ENCODE data around the gene P2RY14. TPM values are rescaled to one million over a fixed set of nuclear protein-coding genes. Genes with fewer than 3 reads are reported as not detected.

Gene P2RY14
- total RNA-seq, 1 donor from 2014 or later: 0.88 TPM

DNA sequence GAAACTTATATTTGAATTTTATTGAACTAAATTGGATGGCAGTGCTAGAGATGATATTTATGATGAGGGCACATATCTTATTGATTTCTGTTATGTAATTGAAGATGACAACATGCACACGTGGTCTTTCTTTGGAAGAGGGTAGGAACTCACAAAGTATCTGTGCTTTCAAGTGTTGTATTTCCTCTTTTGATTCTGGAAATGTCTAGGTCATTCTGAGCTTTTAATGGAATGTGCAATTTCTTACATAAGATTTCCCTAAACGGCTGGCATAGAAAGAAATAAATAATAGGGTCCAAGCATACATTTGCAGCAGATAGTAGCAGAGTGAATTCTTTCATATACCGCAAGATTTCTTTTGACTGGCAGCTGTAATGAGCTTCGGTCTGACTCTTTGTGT is 65.2 kb downstream of the P2RY14 start:
- ATAC-seq: no peak

DNA sequence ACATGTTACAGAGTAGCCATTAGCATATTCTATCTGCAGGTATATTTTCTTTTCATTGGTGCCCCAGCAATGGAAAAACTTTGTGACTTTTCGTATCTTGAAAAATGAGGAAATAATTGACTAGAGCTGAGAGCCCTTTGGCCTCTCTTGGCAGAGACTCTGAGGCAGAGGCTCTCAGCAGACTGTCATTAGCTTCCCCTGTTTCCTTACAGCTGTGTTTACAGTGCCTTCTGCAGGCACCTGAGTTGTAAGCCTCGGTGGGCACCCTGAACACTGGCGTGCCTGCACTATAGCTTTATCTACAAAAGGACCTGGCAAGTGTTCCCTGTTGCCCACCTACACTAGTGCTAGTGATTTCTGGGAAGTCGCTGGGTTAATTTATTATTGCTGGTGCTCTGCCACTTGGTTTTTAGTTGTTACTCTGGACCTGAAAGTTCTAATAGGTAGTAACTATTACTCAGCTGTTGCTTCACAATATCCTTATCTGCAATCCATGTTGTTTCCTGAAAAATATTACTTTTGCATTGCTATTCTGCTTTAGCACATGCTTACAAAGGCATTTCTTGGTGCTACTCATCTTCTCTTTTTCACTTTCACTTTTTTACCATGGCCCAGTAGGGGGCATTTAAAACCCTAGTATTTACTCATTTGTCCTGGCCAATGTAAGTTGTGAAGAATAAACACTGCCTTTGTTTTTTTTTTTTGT is 67.5 kb downstream of the P2RY14 start:
- ATAC-seq: no peak

DNA sequence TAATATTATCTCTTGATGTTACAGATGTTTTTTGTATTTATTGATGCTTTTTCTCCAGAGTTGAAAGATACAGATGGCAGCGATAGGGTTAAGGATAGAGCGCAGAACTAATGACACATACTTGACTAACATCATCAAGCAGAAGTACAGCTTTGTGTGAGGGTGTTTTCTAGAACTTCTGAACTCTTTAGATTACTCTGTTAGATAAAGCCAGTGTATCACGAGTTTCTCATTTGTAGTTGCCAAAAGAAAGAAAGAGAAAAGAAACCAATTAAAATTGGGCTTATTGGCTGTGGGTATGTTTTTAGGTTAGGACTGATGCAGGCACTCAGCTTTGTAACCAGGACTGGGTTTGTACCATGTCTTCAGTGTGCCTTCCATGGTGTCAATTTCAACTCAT is 68.7 kb downstream of the P2RY14 start:
- no peak for ATAC-seq

DNA sequence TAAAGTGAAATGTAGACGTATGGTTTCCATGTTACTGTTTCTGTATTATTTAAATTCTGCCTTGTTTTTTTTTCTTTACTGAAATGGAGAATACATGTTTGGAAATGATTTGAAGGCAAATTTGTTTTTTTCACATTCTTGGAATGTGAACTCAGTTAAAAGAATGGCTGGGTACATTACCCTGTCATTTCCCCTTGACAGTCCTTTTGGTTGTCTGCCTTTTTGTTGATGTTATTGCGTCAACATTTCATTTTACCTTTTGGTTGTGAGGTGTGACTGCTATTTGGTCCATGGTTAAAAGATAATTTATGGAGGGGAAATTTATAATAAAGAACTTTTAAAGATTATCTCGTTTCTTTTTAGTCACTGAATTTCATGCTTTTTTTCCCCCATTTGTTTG is 72.1 kb downstream of the P2RY14 start:
- ATAC-seq: no peak

DNA sequence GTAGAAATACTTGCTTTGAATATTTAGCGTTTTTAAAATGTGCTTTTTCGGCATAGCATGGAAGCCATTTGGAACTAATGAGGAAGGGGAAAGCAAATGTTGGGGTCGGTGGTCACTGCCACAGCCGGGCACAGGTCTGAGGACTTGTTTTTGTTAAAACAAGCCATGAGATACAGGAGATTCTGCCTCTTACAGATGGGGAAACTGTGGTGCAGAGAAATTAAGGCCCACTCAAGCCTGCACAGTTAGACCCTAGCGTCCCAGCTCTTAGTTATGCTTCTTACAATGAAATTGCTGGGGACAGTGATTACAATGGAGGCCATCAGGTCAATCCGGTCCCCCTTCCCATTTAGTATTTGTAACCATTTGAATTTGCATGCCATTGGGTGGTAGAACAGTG is 72.9 kb downstream of the P2RY14 start:
- no peak for ATAC-seq

DNA sequence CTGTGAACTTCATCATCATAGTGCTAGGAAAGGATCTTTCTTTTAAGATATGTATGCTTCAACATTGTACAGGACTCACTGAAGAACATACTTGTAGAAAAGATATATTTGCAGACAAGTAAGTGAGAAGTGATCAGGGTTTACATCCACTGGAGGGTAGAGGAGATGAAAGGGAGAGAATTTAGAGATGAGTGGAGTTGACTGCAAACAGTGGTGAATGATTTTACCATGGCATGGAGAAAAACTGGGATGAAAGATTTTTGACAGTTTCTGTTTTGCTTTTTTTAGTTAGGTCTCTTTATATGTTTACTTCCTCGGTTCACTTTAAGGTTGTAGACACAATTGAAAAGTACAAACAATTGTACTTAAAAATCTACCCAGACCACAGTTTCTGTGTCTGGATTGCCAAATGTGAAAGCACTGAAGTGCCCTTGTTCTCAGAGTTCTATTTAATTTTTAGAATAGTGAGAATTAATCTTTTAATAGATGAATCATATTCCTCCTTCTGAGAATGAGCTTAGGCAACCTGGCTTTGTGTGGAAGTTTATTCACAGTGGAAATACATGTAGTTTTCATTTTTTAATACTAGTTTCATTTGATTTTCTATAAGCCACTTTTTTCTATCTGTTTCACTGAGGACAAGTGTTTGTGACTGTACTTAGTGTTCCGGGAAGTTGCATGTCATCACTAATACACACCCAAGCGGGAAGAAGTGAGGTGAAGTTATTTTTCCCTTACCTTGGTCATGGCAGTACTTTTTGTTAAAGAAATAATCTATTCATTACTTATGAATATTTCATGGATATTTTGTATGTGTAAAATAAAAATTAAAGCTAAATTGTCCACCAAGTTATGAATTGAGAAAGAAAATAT is 73.6 kb downstream of the P2RY14 start:
- ATAC-seq: no peak

DNA sequence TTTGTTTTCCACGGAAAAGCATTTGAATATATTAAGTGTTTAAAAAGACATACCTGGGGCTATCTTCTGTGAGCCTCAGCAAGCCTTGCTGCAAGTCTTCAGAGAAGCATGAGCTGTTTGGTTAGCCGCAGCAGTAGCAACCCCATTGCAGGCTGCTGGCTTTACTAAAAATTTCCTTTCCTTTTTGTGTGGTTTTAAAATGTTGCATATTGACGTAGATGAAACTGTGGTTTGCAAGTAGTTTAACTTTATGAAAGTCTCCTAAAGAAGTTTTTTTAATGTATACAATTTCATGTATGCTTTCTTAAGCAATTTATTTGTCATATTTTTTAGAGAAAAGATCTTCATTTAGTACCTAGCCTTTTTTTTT is 75.3 kb downstream of the P2RY14 start, which contains the start of gene GPR171:
Gene GPR171 (minus strand): TSS at position 166 of the 370 bp plus-strand sequence. CDS start 3,830 bp downstream, outside the sequence.
- ATAC-seq: no peak

DNA sequence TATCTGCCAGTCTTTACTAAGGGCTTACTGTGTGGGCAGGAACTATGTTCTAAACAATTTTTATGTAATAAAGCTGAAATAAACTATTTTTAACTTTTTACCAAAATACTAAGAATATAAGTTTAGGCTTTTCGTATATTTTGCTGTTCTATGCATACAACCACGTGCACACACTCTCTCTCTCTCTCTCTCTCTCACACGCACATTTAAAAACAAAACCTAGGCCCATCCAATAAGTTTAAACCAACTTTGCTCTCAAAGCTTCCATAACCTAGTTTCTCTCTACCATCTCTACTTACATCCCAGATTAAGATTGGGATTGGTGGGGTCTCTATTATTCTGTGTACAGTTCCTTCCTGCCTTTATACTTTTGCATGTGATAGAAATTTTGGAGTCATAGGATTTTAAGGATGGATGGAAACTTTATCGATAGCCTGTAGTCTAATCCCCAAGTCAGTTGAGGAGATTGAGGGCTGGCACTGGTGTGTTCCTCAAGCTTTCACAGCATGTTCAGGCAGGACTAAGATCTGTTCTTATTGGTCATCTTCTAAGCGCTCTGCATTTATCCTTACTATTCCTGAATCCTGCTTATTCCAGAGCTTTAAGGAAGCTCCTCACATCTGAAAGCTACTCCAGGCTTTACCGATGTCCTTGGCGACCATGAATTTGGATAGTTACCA is 77.2 kb downstream of the P2RY14 start:
- ATAC-seq: no peak

DNA sequence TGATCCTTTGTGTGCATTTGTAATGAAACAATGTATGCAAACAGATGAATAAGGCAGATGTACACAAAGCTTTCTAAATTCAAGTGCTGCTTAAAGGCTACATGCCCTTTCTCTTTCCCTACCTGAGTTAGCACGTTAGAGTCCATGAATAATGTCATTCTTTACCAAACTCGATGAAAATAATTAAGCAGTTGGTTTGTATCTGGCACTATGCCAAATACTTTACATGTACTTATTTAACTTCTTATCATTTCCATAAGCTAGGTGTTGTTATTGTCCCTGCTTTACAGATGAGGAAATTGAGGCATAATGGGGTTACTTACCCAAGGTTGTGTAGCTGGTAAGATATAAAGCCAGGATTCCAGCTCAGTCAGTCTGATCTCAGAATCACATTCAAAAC is 77.8 kb downstream of the P2RY14 start:
- no peak for ATAC-seq

DNA sequence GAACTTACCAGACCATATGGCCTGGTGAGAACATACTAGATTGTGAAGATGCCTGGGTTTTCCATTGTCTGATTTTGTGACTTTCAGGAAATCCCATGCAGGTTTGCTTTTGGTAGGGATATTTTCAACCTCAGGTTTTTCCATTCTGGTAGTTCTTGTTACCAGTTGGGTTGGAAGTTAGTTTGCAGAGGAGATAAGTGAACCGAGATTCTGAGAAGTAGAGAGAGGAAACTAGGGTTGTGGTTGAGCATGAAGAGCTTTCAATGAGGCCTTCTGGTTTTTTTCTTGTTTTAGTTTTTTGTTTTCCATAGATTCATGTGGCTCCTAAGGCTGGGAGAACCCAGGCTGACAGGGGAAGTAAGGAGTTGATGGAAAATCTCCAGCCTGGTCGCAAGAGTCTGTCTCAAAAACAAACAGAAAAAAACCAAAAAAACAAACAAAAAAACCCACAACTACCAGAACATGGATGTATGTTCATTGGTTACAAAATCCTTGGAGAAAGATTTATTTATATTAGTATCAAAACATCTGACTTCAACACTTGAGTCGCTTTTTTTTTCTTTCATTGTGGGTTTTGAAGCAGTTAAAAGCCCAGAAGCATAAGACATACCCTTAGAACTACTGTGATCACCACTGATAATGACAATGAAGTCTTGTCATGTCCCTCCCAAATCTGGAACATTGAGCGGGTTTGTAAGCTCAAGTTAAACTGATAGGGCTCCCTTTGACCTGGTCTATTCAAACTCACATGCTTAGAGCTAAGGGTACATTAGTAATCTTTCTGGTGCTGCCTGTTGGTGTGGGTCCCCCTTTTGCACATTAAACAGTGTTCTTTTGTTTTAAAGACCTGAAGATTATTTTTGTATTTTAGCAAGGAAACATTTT is 78.5 kb downstream of the P2RY14 start:
- ATAC-seq: no peak

DNA sequence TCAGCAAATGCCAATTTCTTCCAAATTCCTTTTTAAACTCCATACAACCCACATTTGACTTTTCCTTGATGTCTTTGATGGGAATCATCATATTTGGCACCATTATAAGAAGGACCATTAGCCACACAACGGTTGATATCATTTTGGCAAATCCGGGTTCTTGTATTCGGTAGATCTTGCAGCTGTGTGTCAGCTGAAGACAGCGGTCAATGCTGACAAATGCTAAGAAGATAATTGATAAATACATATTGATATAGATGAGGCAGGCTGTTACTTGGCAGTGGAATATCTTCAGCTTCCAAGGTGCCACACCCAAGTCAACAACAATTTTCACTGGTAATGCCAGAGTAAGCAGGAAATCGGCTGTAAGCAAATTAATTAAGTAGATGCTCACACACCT is 79.5 kb downstream of the P2RY14 start:
- no peak for ATAC-seq

DNA sequence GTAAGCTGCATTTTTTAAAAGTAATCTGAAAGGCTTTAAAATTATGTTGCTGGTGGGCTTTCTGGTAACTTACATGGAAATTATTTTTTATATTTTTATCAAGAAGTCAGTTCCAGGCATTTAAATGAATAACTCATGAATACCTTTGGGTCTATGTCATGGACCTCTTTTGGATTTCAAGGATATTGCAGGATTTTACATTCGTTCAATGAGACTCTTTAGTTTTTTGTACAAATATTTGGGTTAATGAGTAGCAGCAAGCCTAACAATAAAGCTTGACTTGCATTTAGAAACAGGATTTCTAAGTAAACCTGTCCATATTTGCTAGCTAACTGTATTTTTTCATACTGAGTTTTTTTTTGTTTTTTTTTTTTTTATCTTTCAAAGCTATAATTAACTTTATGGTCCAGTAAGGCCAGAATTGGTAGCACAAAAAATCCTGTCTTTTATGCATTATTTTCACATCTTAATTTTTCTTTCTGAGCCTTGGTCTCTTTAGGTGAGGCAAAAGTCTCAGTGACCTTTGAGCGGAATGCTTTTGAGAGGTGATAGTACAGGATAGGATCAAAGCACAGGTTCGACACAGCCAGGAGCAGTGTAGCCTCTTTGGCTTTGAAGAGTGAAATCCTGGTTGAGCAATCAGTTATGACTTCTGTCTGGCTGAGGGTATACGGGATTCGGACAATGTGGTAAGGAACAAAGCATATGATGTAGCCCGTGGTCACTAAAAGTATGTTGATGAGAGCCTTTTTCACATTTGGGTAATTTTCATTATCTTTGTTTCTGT is 80.2 kb downstream of the P2RY14 start:
- no peak for ATAC-seq

DNA sequence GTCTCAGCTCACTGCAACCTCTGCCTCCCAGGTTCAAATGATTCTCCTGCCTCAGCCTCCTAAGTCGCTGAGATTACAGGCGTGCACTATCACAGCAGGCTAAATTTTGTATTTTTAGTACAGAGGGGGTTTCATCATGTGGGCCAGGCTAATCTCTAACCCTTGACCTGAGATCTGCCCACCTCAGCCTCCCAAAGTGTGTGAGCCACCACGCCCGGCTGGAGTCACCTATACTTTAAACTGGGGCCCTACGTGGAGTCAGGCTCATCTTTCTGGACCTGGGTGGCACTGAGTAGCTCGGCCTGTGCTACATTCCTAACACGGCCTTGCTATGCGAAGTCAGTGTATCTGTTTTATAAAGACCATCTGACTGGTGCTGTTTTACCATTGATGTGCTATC is 81.1 kb downstream of the P2RY14 start:
- ATAC-seq: no peak

DNA sequence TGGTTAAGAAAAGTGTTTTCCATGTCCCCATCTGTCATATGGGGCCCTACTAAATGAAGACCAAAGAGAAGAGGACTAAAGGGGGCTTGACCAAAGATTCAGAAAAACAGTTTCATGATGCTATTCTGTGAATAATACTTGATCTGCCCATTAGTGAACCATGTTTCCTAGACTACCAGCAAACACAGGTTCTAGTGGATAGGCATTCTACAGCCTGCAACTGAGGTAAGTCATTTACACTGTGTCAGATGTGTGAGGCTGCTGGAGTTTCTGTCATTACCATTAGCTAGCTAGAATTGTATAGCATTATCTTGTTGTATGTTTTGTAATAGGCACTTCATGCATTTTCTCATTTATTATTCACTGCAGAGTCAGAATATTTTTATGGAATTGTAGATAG is 81.9 kb downstream of the P2RY14 start:
- no peak for ATAC-seq

DNA sequence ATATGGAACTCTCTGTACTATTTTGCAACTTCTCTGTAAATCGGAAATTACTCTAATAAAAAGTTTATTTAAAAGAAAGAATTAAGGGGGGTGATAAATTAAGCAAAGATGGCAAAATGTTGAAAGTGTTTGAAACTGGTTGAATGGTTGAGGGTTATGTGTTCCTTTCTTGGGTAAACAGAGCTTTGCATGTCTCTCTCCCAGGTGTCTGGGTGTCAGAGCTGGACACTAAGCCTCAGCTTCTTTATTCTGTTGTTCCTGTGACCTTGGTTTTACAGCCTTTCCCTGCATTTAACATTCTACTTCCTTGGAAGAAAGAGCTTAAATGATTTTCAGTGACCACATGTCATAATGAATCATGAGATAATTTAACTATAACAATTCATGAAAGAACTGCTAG is 82.5 kb downstream of the P2RY14 start:
- no peak for ATAC-seq

DNA sequence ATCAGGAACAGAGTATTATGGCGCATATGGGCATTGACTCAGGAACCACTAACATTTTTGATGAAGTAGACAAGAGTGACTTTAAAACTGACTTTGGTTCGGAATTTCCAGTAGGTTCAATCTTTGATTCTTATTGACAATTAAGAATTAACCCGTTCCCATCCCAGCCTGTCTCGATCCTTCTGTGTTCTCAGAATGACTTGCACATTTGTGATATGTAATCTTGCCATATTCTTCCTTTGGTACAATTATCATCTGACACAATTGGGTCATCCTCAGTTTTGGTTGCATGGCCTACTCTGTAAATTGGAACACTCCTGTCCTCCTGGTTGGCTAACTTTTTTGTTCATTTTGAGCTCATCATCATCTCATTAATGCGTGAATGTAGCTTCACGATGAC is 85.8 kb downstream of the P2RY14 start:
- no peak for ATAC-seq

DNA sequence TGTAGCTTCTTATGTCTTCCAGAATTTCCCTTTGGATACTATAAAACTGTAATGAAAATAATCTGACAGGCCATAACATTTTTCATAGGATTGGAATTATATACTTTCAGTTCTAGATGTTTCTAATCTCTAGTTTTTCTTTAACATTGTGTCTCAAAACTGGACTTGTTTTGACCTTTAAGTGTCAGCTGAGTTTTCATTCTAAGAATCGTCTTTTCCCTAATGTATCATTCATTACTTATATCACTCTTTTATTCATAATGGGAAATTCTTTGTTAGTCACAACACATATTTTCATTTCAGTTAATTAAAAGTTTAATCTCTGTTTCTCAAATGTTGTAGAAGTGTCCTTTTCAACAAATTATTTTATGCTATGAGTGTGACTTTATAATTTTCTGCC is 87.2 kb downstream of the P2RY14 start:
- ATAC-seq: no peak

DNA sequence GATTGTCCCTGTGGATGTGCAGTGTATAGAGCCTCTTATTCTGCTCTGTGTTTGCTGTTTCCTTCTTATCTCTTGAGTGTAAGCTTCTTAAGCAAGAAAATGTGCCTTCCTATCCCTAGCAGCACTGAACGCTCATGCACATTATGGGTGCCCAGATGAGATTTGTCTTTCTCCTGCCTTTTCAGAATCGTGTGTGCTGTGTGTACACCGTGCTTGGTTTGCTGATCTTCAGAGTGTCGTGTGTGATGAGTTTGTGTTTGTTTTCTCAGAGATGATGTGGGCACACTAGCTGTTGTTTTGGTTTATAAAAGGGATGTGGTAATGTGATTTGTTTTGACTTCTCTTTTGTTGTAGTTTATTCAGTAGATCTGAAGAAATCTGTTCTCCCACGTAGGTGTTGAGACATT is 95.1 kb downstream of the P2RY14 start:
- no peak for ATAC-seq

DNA sequence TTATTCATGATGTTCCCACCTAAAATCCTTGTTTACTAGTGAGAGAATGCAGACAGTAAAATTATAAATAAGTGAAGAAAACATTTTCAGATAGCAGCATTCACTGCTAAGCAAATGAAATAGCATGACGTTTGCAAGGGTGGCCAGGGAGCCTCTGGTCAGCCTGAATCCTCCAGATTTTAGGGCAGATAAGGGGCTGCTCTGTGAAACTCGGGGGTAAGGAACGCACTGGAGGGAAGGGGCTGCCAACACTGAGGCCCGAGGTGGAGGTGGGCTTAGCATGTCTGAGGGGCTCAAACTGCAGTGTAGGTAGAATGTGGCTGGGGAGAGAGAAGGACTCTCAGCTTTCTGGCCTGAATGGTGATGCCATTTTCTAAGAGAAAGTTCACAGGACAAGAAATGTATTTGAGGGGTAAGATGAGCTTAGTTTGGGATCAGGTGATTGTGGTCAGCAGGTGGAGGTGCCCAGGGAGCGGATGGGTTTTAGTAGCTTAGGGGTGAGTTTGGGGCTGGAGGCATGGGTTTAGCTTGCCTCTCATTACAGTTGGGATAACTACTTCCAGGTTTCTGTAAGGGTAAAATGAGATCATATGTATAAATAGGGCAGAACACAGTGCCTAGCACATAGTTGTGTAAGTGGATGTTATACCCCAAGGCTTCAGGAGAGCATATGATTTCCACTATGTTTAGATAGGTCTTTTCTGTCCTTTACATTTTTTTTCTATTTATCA is 95.8 kb downstream of the P2RY14 start:
- no peak for ATAC-seq

DNA sequence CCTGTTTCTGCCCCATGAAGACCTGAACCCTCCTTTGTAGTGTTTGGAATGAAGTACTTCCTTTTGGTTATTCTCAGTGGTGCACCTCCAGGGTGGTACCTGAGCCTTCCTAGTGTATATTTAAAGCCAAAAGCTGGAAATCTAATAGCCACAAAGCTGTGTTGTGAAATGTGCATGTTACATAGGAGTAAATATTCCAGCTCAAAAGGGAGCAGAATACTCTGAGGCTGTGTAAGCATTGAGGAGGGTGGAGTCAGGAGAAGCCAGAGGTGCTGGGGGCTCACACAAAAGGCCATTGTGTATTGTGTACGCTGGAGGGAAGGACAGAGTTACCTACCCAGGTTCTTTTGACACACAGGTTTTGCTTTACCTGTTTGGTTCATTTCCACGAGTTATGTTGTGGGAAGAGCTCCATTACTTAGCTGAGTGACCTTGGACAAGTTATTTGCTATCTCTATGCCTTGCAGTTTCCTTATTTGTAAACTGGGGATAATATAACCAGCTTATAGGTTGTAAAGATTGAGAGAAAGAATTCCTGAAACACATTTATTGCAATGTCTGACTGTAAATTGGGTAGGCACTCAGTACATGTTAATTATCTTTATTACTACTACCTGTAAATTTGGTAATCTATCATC is 100.0 kb downstream of the P2RY14 start:
- no peak for ATAC-seq
